Astrocyte of the spinal cord (primary cell): Measurements from ENCODE around the gene IQCF6.

Experiments used
- DNase-seq: peaks from one replicate; pipeline ENCODE4 v3.0.0; 2011; ENCODE audit warnings: low read depth, low spot score
- H3K4me3 ChIP-seq: 2 replicates; pipeline ENCODE4 v1.5.1; 2011; ENCODE audit warnings: low read depth, mild to moderate bottlenecking, low read length, moderate library complexity
- in situ Hi-C: cut with HindIII; loops from 2 replicates; pipeline ENCODE4 v1.10.0; 2017; ENCODE audit warnings: low sequenced_read_pairs
- TF ChIP-seq, protein P1 (sequence below): IDR thresholded peaks from 2 replicates; pipeline ENCODE4 v1.5.1; 2012; ENCODE audit warnings: low read depth, mild to moderate bottlenecking, low read length, inconsistent platforms

Gene IQCF6

DNA sequence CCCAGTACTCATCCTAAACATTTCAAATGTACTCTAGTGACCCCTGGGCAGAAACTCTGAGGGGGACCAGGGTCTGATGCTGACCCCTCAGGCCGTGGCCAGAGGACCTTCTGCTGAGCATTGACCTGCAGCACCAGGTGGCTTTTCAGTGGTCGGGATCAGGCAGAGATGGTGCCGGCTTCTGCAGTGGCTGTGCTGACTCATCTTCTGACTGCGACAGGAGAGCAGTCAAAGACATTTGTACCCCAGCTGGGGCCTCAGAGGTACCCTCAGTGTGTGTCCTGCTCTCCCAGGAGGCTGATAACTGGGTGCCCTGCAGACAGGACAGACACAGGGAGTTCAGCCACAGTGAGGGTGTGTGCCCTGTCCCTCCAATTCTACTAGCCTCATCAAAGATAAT is 36.6 kb upstream of the IQCF6 start:
- no peak for DNase-seq
- TF ChIP-seq, protein P1, sequence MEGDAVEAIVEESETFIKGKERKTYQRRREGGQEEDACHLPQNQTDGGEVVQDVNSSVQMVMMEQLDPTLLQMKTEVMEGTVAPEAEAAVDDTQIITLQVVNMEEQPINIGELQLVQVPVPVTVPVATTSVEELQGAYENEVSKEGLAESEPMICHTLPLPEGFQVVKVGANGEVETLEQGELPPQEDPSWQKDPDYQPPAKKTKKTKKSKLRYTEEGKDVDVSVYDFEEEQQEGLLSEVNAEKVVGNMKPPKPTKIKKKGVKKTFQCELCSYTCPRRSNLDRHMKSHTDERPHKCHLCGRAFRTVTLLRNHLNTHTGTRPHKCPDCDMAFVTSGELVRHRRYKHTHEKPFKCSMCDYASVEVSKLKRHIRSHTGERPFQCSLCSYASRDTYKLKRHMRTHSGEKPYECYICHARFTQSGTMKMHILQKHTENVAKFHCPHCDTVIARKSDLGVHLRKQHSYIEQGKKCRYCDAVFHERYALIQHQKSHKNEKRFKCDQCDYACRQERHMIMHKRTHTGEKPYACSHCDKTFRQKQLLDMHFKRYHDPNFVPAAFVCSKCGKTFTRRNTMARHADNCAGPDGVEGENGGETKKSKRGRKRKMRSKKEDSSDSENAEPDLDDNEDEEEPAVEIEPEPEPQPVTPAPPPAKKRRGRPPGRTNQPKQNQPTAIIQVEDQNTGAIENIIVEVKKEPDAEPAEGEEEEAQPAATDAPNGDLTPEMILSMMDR = no peak
- in situ Hi-C loops = no loop called here
- H3K4me3 ChIP-seq = no peak overlapping the region

DNA sequence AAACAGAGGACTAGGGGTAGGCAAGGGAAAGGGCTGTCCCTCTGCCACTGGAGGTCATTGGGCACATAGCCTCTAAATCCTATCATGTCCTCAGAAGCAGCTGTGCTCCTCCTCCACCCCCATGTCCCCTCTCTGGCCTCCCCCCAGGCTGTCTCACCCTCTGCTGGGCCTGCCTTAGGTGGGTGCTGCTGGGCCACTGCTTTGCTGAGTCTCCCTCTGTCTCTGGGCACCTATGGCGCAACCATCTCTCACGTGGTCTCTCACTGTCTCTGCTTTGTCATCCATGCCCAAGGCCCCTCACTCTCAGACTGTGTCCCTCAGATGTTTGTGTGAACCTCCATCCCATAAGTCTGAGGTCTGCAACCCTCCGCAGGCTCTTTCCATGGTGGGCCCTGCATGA is 35.0 kb upstream of the IQCF6 start:
- in situ Hi-C loops = no loop called here
- no peak for DNase-seq
- TF ChIP-seq, protein P1 = no peak
- no peak overlapping the region for H3K4me3 ChIP-seq

DNA sequence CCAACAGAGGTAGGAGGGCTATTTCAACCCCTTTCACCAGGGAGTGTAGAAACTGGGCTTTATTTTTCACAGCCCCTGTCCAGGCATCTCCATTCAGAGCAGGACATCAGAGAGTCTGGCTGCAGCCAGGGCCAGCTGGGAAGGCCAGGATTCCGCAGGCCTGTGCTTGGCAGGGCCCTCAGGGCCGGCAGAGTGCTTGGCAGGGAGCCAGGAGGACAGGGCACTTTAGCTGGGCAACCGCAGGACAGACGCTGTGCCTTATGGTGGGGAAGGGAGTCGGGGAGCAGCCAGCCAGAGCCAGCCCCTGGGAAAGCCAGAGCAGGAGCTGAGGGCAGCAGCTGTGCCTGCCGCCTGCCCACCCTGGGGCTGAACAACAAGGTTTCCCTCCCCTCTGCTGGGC is 34.5 kb upstream of the IQCF6 start:
- DNase-seq = no peak
- H3K4me3 ChIP-seq = no peak overlapping the region
- in situ Hi-C loops = no loop called here
- TF ChIP-seq, protein P1 = no peak

DNA sequence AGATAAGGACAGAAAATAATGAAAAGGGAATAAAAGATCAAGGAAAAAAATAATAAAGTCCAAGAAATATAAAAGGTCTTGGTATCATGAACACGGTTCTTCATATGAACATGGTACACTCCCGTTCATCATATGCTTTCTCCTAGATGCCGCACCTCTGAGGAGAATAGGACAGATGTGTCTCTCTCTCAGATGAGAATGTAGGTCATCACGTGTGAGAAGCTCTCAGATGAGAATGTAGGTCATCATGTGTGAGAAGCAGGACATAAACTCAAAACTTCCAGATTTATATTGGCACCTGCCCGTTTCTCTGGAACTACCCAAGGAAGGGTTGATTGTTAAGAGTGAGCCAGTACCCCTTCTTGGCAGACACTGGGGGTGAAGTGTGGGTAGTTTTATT is 29.9 kb upstream of the IQCF6 start:
- no peak overlapping the region for H3K4me3 ChIP-seq
- in situ Hi-C loops = no loop called here
- no peak for DNase-seq
- TF ChIP-seq, protein P1 = no peak

DNA sequence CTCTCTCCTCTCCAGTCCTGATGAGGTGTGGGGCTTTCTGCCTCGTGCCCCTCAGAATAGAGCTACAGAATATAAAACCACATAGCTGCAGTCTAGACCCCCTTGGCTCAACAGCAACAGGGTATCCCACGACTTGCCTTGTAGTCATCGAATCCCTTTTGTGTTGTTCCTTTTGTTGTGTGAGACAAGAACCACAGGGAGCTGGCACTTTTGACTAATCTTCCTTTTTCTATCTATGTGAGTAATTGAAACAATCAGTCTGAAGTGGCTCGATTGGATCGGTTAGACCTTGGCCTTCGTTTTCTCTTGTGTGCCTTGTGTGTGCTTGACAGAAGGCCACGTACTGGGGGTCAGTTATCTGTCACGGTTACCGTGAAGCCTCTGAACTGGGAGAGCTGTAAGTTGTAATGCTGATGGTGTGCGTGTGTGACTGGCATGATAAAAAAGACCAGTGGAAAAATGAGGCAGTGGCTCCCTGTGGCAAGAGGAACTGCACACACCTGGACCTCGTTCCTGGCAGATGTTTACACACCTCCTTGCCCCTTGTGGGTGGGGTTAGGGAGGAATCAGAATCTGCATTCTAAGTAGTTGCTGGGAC is 23.2 kb upstream of the IQCF6 start:
- H3K4me3 ChIP-seq = no peak overlapping the region
- in situ Hi-C loops = no loop called here
- TF ChIP-seq, protein P1 = no peak
- no peak for DNase-seq

DNA sequence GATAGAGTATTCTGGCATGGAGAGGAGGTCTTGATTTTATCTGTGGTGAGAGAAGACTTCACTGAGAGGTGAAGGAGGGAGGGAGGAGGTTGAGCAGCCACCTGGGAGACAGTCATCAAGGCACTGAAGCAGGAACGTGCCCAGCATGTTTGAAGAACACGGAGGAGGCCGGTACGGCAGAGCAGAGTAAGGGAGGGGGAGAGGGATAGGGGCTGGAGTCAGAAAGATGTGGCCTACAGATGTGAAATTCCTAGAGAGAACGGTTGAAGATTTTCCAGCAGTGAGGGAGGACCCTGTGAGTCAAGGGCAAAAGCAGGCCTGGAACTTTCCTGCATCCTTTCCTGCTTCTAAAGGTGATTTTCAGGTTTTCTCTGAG is 21.7 kb upstream of the IQCF6 start:
- H3K4me3 ChIP-seq = no peak overlapping the region
- in situ Hi-C loops = no loop called here
- TF ChIP-seq, protein P1 = no peak
- no peak for DNase-seq
